HEK293 (cell line): Measurements from ENCODE around the gene HSH2D.

Source experiments
- BCL11A ChIP-seq: fragments of 450-650 bp; formaldehyde crosslinking; IDR thresholded peaks from 2 replicates; pipeline ENCODE4 v1.5.1; 2016; ENCODE audit warnings: low read depth, missing biosample characterization, missing genetic modification characterization
- CTCF ChIP-seq: fragments of 450-650 bp; formaldehyde crosslinking; IDR thresholded peaks from 2 replicates; pipeline ENCODE4 v1.5.1; 2016; ENCODE audit warnings: missing biosample characterization, missing genetic modification characterization
- ZNF423 ChIP-seq: fragments of 450-650 bp; formaldehyde crosslinking; IDR thresholded peaks from 2 replicates; pipeline ENCODE4 v1.5.1; 2016; ENCODE audit warnings: missing biosample characterization, missing genetic modification characterization
- ZNF521 ChIP-seq: fragments of 450-650 bp; formaldehyde crosslinking; IDR thresholded peaks from 2 replicates; pipeline ENCODE4 v1.5.1; 2017; ENCODE audit warnings: missing biosample characterization, mild to moderate bottlenecking, missing genetic modification characterization
- ZNF560 ChIP-seq: fragments of 450-650 bp; formaldehyde crosslinking; IDR thresholded peaks from 2 replicates; pipeline ENCODE4 v1.5.1; 2017; ENCODE audit warnings: missing biosample characterization, missing genetic modification characterization, borderline replicate concordance
- ZNF837 ChIP-seq: fragments of 450-650 bp; formaldehyde crosslinking; IDR thresholded peaks from 2 replicates; pipeline ENCODE4 v1.5.1; 2016; ENCODE audit warnings: missing biosample characterization, missing genetic modification characterization
- TF ChIP-seq, protein P1 (sequence below): fragments of 450-650 bp; IDR thresholded peaks from 2 replicates; pipeline ENCODE4 v1.5.1; 2018; ENCODE audit warnings: missing biosample characterization, missing genetic modification characterization
- TF ChIP-seq, protein P2 (sequence below): fragments of 450-650 bp; formaldehyde crosslinking; IDR thresholded peaks from 2 replicates; pipeline ENCODE4 v1.5.1; 2016; ENCODE audit warnings: missing biosample characterization, missing genetic modification characterization

GRCh38 chr19:16206637-16207036 is 63.2 kb downstream of the HSH2D start:
- TF ChIP-seq, protein P1, sequence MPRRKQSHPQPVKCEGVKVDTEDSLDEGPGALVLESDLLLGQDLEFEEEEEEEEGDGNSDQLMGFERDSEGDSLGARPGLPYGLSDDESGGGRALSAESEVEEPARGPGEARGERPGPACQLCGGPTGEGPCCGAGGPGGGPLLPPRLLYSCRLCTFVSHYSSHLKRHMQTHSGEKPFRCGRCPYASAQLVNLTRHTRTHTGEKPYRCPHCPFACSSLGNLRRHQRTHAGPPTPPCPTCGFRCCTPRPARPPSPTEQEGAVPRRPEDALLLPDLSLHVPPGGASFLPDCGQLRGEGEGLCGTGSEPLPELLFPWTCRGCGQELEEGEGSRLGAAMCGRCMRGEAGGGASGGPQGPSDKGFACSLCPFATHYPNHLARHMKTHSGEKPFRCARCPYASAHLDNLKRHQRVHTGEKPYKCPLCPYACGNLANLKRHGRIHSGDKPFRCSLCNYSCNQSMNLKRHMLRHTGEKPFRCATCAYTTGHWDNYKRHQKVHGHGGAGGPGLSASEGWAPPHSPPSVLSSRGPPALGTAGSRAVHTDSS (tag by site-specific recombination), result no peak
- no peak for TF ChIP-seq ZNF837 (tag by site-specific recombination)
- TF ChIP-seq ZNF560, result no peak
- TF ChIP-seq CTCF, result no peak
- no peak for TF ChIP-seq ZNF521 (tag by site-specific recombination)
- no peak for TF ChIP-seq BCL11A
- TF ChIP-seq, protein P2, sequence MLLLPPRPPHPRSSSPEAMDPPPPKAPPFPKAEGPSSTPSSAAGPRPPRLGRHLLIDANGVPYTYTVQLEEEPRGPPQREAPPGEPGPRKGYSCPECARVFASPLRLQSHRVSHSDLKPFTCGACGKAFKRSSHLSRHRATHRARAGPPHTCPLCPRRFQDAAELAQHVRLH (tag by site-specific recombination), result no peak
- no peak for TF ChIP-seq ZNF423 (tag by site-specific recombination)
